ENCODE measurements around the gene AOC2. TPM values are rescaled to one million over a fixed set of nuclear protein-coding genes. Genes with fewer than 3 reads are reported as not detected.

The AOC2 gene
- total and polyA plus RNA-seq, 2 of the 13 experiments (the other 11 are each of a cell fraction or from before 2014, with no cell fraction given) = 1.2 to 3.3 TPM

DNA sequence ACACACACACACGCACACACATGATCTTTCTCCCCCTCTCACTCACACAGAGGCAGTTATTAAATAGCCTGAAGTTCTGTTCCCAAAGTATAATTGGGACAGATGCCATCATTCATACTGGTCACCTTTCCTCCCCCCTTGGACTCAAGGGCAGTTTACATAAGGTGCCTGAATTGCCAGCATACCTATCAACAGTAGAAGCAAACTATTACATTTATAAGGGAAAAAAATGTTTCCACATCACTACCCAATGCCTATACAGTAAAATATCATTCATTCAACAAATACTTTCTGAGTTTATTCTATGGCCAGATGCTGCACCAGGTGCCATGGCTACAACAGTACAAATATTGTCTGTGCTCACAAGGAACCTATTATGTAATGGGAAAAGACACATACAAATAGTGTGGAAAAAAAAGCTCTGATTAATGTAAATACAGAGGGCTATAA, 39.4 kb upstream of the AOC2 start (continued):
- TF ChIP-seq, protein P1, sequence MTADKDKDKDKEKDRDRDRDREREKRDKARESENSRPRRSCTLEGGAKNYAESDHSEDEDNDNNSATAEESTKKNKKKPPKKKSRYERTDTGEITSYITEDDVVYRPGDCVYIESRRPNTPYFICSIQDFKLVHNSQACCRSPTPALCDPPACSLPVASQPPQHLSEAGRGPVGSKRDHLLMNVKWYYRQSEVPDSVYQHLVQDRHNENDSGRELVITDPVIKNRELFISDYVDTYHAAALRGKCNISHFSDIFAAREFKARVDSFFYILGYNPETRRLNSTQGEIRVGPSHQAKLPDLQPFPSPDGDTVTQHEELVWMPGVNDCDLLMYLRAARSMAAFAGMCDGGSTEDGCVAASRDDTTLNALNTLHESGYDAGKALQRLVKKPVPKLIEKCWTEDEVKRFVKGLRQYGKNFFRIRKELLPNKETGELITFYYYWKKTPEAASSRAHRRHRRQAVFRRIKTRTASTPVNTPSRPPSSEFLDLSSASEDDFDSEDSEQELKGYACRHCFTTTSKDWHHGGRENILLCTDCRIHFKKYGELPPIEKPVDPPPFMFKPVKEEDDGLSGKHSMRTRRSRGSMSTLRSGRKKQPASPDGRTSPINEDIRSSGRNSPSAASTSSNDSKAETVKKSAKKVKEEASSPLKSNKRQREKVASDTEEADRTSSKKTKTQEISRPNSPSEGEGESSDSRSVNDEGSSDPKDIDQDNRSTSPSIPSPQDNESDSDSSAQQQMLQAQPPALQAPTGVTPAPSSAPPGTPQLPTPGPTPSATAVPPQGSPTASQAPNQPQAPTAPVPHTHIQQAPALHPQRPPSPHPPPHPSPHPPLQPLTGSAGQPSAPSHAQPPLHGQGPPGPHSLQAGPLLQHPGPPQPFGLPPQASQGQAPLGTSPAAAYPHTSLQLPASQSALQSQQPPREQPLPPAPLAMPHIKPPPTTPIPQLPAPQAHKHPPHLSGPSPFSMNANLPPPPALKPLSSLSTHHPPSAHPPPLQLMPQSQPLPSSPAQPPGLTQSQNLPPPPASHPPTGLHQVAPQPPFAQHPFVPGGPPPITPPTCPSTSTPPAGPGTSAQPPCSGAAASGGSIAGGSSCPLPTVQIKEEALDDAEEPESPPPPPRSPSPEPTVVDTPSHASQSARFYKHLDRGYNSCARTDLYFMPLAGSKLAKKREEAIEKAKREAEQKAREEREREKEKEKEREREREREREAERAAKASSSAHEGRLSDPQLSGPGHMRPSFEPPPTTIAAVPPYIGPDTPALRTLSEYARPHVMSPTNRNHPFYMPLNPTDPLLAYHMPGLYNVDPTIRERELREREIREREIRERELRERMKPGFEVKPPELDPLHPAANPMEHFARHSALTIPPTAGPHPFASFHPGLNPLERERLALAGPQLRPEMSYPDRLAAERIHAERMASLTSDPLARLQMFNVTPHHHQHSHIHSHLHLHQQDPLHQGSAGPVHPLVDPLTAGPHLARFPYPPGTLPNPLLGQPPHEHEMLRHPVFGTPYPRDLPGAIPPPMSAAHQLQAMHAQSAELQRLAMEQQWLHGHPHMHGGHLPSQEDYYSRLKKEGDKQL (CRISPR knock-in tag; IDR thresholded peaks at IDR 0.05; ENCODE audit: low read depth) = no peak
- no peak for TF ChIP-seq STAG1 (CRISPR knock-in tag; IDR thresholded peaks at IDR 0.05)
- TF ChIP-seq SAP130 (CRISPR knock-in tag; IDR thresholded peaks at IDR 0.05; ENCODE audit: low read depth) = no peak
- TF ChIP-seq SNAI1 (CRISPR knock-in tag; IDR thresholded peaks at IDR 0.05; ENCODE audit: borderline replicate concordance) = no peak
- TF ChIP-seq REPIN1 (CRISPR knock-in tag; IDR thresholded peaks at IDR 0.05; ENCODE audit: borderline replicate concordance, low read depth) = peak; percentile 42; the same call in 1 of the 2 replicates

DNA sequence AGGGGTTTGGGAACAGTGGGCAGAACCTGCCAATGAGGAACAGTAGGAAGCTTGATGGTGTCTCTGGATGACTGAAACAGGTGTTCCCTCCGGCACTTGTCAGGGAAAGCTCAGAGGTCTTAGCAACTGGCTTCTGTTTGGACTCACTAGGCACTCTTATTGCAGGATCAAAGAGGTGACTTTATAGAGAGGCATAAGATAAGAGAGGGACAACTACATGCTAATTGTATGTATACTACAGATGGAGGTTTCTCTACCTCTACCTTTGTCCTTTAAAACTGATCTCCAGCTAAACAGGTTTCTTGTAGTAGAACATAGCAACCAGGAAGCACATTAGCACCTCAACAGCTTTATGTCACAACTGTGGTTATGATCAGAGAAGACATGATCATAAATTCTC, 38.1 kb upstream of the AOC2 start:
- Histone ChIP-seq H3K4me3 (replicated peaks in 1 of 3; ENCODE audit: insufficient read depth in 1 of 3, low read depth in 2 of 3, low read length in 3 of 3) (no peak overlapping the region), H2AFZ (ENCODE audit: low read length) (no peak overlapping the region), H3K9me3 (ENCODE audit: low read length) (no peaks in the 10 kb centered on the region), H4K20me1 (ENCODE audit: insufficient read depth, low read length) (no peaks in the 10 kb centered on the region), H3K27ac (ENCODE audit: extremely low read length, insufficient read depth, low read length) (no peak overlapping the region), H3K27me3 (ENCODE audit: control insufficient read depth in 1 of 2, insufficient read depth in 2 of 2, low read length in 2 of 2) (no peaks in the 10 kb centered on the region), H3K79me2 (ENCODE audit: insufficient read depth, low read length) (no peaks in the 10 kb centered on the region), H3K36me3 (replicated peaks in 1 of 2; ENCODE audit: control insufficient read depth in 1 of 2, insufficient read depth in 2 of 2, low read length in 2 of 2) (peaks cover 6 to 8% of the 10 kb centered on the region in 2 experiments), H3K9ac (ENCODE audit: insufficient read depth, low read depth, low read length) (no peak overlapping the region), H3K4me1 (ENCODE audit: insufficient read depth, low read length) (peaks cover 40% of the 10 kb centered on the region), H3K4me2 (ENCODE audit: low read depth, low read length) (no peak overlapping the region)
- FAIRE-seq (no peak), DNase-seq (ENCODE audit: low spot score) (no peak), ATAC-seq (no peak)
- intact Hi-C loops (cut with micrococcal nuclease; ENCODE audit: unreplicated experiment) = no loop called here
- WGBS (ENCODE audit: low lambda C conversion rate) = 100% methylated on average over 1 of the region's 1 CpG
- TF ChIP-seq ZNF7 (CRISPR knock-in tag; IDR thresholded peaks at IDR 0.05) (no peak), ZNF75D (CRISPR knock-in tag; IDR thresholded peaks at IDR 0.05; ENCODE audit: borderline replicate concordance) (0 out of 2 replicates have a peak, but pooled peaks have one; percentile 40), ZFP82 (CRISPR knock-in tag; IDR thresholded peaks at IDR 0.05; ENCODE audit: borderline replicate concordance) (no peak)
- no TSS peak for BruUV-seq (replicated peaks)
- in situ Hi-C loops (cut with HindIII; ENCODE audit: extremely low pct_ligation_motif_present, low pct_unique_long_range_greater_than_20kb) = no loop called here
- ChIA-PET CTCF (ENCODE audit: low intra/inter-chr PET ratio, low total read pairs) (no interaction called here), POLR2A (interaction anchor here (1.0 to 4.3 kb wide), 3 partner anchors 10 to 18 kb away, joined by 4 to 29 read pairs (median 27); partner anchors contain the start of gene BECN1)

Data from HepG2 (cell line).